ENCODE measurements around the gene ICAM4. TPM values are rescaled to one million over a fixed set of nuclear protein-coding genes. Genes with fewer than 3 reads are reported as not detected.
A peak's percentile ranks its signal among the peaks of the same experiment; 100 is the strongest.

ICAM4 gene
- total and polyA plus RNA-seq, 2 of the 13 experiments (the other 11 are each of a cell fraction or from before 2014, with no cell fraction given) = 2.9 to 4.0 TPM

GRCh38 chr19:10288662-10289166, 2.0 kb downstream of the ICAM4 start (continued):
- no peak for TF ChIP-seq ZNF317 (CRISPR knock-in tag; IDR thresholded peaks at IDR 0.05)
- no peak for TF ChIP-seq ZNF280D (CRISPR knock-in tag; IDR thresholded peaks at IDR 0.05)
- 0 out of 2 replicates have a peak, but pooled peaks have one; percentile 8 for TF ChIP-seq REPIN1 (CRISPR knock-in tag; IDR thresholded peaks at IDR 0.05; ENCODE audit: borderline replicate concordance, low read depth)
- no peak for TF ChIP-seq ELK4 (CRISPR knock-in tag; IDR thresholded peaks at IDR 0.05; ENCODE audit: borderline replicate concordance)
- TF ChIP-seq GLMP (CRISPR knock-in tag; IDR thresholded peaks at IDR 0.05; ENCODE audit: borderline replicate concordance) = no peak
- no peak for TF ChIP-seq ZNF770 (CRISPR knock-in tag; IDR thresholded peaks at IDR 0.05)
- peak; percentile 36 for TF ChIP-seq ASH2L (IDR thresholded peaks at IDR 0.05; ENCODE audit: insufficient read length, low read depth, low read length)
- no peak for TF ChIP-seq ZNF709 (CRISPR knock-in tag; IDR thresholded peaks at IDR 0.05)
- no peak; the same call in 1 of the 2 replicates for TF ChIP-seq ZNF547 (CRISPR knock-in tag; IDR thresholded peaks at IDR 0.05)
- no peak for TF ChIP-seq ZNF256 (CRISPR knock-in tag; conservative IDR thresholded peaks at IDR 0.05)
- no peak for TF ChIP-seq RNF219 (CRISPR knock-in tag; IDR thresholded peaks at IDR 0.05)
- TF ChIP-seq ZFX (CRISPR knock-in tag; IDR thresholded peaks at IDR 0.05; ENCODE audit: low read depth) = peak; percentile 60
- no peak for TF ChIP-seq GFI1 (CRISPR knock-in tag; IDR thresholded peaks at IDR 0.05; ENCODE audit: borderline replicate concordance)
- TF ChIP-seq ZFP82 (CRISPR knock-in tag; IDR thresholded peaks at IDR 0.05; ENCODE audit: borderline replicate concordance) = peak; percentile 53; the same call in 1 of the 2 replicates
- no peak for TF ChIP-seq TGIF2 (CRISPR knock-in tag; IDR thresholded peaks at IDR 0.05)
- no peak for TF ChIP-seq KLF11 (CRISPR knock-in tag; IDR thresholded peaks at IDR 0.05)
- TF ChIP-seq SAP130 (CRISPR knock-in tag; IDR thresholded peaks at IDR 0.05; ENCODE audit: low read depth) = peak; percentile 62
- TF ChIP-seq GZF1 (CRISPR knock-in tag; IDR thresholded peaks at IDR 0.05) = no peak
- TF ChIP-seq DNMT1 (CRISPR knock-in tag; IDR thresholded peaks at IDR 0.05) = no peak
